ENCODE data around the gene TPCN1.
A peak's percentile ranks its signal among the peaks of the same experiment; 100 is the strongest.

The TPCN1 gene

DNA sequence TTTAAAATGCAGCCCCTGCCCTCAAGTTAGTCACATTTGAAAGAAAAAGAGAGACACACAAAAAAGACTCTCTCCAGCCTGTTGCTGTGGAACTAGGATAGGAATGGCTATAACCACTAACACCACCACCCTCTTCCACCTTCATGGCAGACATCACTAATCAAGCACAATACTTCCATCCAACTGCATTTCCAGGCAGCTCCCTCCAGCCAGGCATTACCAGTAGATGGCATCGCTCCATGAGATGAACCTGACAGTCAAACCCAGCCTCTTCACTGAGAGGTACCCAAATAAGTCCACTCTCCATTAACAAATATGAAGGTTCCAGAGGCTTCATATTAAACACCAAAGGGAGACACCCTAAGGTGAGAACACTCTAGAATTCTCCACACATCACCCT is 89.2 kb downstream of the TPCN1 start:
- DNase-seq (ENCODE audit: low read depth): no peak

- no peak for DNase-seq (ENCODE audit: low read depth)
Measured at GRCh38 chr12:113314121-113314529, 92.9 kb downstream of the TPCN1 start.

DNA sequence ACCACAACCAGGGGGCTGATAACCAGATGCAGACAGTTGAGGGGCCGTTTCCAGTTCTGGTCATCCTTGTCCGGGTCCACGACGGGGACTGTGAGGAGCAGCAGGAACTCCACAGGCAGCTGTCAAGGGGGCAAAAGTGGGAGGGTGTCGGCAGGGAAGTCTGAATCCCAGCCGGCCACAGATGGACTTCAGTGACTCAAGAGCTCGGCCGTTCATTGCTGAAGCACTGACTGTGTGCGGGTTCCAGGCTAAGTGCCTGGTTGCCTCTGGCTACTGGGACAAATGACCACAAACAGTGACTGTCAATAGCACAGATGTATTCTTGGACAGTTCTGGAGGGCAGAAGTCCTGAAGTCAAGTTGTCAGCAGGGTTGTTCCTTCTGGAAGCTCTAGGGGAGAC is 94.1 kb downstream of the TPCN1 start:
- no peak for DNase-seq (ENCODE audit: low read depth)

- no peak for DNase-seq (ENCODE audit: low read depth)
Measured at GRCh38 chr12:113316155-113316554, 94.9 kb downstream of the TPCN1 start.

DNA sequence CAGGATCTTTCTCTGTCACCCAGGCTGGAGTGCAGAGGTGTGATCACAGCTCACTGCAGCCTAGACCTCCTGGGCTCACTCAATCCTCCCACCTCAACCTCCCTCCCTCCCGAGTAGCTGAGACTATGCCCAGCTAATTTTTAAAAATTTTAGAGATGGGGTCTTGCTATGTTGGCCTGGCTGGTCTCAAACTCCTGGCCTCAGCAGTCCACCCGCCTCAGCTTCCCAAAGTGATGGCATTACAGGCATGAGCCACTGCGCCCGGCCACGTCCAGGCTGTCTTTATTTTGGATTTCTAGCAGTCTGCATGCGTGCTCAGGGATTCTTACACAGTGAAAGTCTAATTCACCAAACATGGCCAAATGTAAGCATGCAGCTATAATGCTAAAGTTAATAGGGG is 95.9 kb downstream of the TPCN1 start:
- DNase-seq (ENCODE audit: low read depth): no peak

DNA sequence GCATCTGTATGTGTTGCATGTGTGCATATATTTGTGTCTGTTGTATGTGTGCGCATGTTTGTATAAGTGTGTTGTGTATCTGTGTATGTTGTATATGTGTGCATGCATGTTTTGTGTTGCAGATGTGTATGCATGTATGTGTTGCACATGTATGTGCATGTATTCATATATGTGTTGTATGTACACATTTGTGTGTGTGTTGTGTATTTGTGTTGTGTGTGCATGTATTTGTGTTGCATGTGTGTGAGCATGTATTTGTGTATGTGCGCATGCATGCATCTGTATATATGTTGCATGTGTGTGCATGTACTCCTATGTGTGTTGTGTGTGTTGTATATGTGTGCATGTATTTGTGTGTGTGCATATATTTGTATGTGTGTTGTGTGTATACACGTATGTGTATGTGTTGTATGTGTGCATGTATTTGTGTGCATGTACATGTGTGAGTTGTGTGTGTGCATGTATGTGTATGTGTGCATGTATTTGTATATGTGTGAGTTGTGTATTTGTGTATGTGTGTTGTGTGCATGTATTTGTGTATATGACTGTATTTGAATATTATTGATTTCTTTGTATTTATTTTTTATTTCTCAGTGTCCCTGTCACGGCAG is 96.9 kb downstream of the TPCN1 start:
- no peak for DNase-seq (ENCODE audit: low read depth)

GRCh38 chr12:113318900-113319628 is 97.8 kb downstream of the TPCN1 start:
- no peak for DNase-seq (ENCODE audit: low read depth)

DNA sequence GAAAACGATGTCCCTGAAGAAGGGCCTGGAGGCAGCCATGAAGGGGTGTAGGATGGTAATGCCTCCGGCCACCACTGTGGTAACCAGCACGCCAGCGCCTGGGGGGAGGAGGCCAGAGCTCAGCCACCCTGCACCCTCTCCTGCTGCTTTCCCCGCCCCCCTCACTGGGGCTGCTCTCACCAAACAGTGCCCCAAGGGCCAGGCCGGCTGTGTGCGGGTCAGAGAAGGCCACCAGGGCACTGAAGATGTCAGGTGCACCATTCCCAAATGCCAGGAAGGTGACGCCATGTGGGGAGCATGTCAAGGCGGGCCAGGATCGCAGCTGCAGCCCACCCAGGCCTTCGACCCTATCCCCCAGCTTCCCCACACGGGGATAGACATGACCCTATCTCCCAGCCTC is 99.1 kb downstream of the TPCN1 start:
- no peak for DNase-seq (ENCODE audit: low read depth)

- DNase-seq (ENCODE audit: low read depth): no peak
Measured at GRCh38 chr12:113322343-113322742, 101.1 kb downstream of the TPCN1 start.

- no peak for DNase-seq (ENCODE audit: low read depth)
Measured at GRCh38 chr12:113325916-113326315, 104.7 kb downstream of the TPCN1 start.

GRCh38 chr12:113326775-113327395 is 105.6 kb downstream of the TPCN1 start:
- no peak for DNase-seq (ENCODE audit: low read depth)

DNA sequence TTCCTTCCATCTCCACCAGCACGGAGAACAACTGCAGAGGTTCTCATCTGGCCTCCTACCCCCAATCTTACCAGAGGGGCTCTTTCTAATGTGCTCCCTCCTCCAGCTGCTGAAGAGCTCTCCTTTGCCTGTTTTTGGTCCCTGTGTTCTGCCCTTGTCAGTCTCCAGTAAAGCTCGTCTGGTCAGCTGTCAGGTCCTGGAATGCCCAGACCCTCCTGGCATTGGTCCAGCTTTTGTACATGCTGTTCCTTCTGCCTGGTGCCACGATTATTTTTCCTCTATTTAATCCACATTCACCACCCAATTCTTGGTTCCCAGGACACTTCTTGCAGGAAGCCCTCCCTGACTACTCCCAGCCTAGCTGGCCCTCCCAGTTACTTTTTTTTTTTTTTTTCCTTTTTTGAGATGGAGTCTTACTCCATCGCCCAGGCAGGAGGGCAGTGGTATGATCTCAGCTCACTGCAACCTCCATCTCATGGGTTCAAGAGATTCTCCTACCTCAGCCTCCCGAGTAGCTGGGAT is 107.2 kb downstream of the TPCN1 start:
- no peak for DNase-seq (ENCODE audit: low read depth)

DNA sequence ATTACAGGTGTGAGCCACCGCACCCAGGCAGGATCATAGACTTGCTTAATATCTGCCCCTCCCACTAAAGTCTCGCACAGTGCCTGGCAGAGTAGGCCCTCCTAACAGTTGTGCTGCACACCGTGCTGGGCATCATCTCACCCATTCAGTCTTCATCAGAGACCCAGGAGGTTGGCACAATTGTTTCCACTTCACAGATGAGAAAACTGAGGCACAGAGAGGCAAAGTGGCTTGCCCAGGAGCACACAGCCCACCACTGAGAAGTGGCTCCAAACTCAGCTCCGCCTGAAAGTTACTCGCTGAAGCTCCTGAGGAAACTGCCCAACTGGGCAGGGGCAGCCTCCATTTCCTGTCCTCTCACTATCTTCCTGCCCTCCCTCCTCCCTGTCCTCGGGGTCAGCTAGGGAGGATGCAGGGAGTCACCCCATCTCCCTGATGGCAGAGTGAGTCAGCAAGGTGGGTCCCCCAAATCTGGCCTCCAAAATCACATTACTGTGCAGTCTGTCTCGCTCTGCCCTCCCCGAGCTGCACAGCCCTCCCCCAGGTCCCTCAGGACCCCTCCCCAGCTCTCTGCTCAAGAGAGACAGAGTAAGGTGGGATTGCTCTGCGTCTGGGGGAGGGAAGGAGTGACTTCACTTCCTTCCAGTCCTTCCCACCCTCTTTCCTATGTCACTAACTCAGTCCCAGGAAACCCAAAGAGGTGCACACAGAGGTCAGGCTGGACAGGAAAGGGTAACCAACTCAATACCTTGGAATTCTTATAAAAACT is 107.9 kb downstream of the TPCN1 start:
- DNase-seq (ENCODE audit: low read depth): no peak

DNA sequence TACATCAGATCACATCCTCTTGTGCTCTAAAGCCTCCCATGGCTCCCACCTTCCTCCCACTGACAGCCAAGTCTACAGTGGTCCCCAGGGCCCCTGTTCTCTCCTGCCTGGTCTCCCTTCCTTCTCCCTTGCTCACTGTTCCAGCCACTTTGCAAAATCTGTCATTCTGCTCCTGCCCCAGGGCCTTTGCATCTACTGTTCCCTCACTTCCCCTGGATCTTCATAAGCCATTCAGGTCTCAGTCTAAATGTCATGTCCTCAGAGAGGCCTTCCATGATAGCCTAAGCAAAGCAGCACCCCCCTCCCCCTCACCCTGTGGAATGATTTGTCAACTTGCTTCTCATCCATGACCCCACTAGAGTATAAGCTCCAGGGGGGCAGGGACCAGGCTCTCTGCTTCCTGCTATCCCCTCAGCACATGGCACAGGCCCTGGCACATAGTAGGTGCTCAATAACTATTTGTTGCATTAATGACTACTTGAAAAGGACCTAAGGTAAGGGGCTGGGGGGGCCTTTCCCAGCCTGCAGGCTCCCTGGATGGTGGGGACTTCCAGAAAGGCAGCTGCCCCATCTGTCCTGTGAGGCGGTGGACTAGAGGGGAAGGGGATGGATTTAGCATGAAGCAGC is 108.6 kb downstream of the TPCN1 start:
- DNase-seq (ENCODE audit: low read depth): no peak

DNA sequence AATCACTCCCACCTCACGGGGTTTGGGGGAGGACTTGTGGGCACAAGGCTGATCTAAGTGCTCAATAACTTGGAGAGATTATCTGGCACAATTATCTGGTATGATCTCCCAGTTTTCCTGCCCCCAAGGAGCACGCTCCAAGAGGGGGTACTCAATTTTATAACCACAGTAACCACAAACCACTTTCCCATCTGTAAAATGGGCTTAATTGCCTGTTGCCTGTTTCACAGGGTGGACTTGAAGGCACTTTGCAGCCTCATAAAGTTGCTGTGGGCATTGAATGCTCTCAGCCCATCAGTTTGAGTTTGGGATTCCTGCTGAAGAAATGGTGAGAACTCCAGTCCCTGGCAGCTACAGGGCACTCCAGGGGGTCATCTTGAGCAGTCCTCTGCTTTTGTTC is 109.2 kb downstream of the TPCN1 start:
- DNase-seq (ENCODE audit: low read depth): no peak

GRCh38 chr12:113332688-113333417 is 111.6 kb downstream of the TPCN1 start:
- no peak for DNase-seq (ENCODE audit: low read depth)

GRCh38 chr12:113333418-113333750 is 112.1 kb downstream of the TPCN1 start:
- no peak for DNase-seq (ENCODE audit: low read depth)

DNA sequence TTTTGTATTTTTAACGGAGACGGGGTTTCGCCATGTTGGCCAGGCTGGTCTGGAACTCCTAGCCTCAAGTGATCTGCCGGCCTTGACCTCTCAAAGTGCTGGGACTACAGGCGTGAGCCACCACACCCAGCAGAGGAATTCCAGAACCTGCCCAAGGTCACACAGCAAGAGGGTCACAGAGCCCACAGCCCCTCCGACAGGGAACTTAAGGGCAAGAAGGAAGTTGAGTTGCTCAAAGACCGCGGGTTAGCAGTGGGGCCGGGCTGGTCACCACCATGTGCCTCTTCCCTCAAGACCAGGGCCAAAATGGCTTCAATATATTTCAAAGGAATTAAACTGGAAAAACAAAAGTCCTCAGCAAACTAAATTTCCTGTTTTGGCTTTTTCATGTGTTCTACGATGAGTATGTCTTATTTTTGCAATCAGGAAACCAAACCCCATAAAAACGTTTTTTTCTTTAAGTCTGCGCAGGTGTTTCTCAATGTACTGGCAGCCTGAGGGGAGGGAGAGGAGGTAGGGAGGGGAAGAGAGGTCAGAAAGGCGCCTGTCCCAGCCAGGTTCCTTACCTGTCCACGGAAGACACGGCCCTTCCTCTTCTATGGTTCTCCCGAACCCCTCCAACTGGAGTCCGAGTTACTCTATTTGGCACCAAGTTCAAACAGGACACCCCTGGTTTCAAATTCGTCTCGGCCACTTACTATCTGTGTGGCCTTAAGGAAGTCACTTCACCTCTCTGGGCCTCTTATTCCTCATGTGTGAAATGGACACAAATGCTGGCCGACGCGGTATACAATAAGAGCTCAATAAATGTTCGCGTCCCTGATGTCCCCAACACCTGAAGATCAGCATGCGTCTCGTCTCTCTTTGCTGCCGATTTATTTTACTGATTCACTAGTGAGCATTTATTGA is 112.9 kb downstream of the TPCN1 start:
- no peak for DNase-seq (ENCODE audit: low read depth)

- peak; percentile 84 for DNase-seq (ENCODE audit: low read depth)
Measured at GRCh38 chr12:113334786-113335539, 113.7 kb downstream of the TPCN1 start, which contains the start of gene SLC8B1. Gene SLC8B1, minus strand, starts transcription at chr12:113335109. Its CDS starts 2,231 bp downstream, at chr12:113332878.

GRCh38 chr12:113339540-113339939 is 118.3 kb downstream of the TPCN1 start:
- no peak for DNase-seq (ENCODE audit: low read depth)

All from activated T-helper 9 cell treated with anti-CD3 and anti-CD28 coated beads, Interleukin-2, amount 50 U/mL, for 16 hours (primary cell).